Measurements from ENCODE around the gene CDCA4.
A peak's percentile ranks its signal among the peaks of the same experiment; 100 is the strongest.

CDCA4 gene

DNA sequence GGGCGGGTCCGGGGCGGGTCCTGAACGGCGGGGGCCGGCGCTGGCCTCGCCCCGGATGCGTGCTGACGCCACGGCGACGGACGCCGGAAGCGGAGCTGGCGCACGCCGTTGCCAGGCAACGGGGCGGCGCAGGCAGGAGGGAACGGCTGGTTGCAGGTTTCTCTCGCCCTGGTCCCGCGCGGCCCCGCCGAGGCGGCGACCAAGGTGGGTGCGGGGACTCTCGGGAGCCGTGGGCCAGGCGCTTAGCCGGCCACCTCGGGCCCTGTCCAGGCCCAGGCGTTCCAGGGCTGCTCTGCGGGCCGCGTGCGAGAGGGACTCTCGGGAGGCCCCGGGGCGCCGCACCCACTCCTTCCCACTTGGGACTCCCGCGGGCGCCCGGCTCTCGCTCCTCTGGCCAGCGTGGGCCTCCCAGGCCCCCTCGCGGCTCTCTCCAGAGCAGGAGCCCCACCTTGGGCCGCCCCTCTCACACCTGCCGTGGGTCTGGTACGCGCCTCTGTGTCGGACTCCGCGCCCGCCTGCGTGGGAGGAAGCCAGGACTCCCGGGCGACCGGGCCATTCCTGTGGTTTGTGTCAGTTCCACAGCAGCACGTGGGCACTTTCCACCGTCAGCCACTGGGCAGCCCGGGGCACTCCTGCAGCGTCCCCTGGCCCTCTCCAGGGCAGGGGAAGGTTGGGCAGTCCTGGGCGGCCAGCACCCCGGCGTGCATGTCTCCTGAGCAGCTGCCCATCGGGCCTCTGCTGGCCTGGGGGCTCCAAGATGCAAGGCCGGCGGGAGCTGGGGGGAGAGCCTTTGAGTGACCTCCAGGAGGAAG, 35.0 kb downstream of the CDCA4 start, which contains the start of gene CLBA1:
CLBA1 (plus strand) TSS at position 114 of the 812 bp plus-strand sequence; CDS start at position 758, 644 bp downstream.
- peak; percentile 90 for DNase-seq

DNA sequence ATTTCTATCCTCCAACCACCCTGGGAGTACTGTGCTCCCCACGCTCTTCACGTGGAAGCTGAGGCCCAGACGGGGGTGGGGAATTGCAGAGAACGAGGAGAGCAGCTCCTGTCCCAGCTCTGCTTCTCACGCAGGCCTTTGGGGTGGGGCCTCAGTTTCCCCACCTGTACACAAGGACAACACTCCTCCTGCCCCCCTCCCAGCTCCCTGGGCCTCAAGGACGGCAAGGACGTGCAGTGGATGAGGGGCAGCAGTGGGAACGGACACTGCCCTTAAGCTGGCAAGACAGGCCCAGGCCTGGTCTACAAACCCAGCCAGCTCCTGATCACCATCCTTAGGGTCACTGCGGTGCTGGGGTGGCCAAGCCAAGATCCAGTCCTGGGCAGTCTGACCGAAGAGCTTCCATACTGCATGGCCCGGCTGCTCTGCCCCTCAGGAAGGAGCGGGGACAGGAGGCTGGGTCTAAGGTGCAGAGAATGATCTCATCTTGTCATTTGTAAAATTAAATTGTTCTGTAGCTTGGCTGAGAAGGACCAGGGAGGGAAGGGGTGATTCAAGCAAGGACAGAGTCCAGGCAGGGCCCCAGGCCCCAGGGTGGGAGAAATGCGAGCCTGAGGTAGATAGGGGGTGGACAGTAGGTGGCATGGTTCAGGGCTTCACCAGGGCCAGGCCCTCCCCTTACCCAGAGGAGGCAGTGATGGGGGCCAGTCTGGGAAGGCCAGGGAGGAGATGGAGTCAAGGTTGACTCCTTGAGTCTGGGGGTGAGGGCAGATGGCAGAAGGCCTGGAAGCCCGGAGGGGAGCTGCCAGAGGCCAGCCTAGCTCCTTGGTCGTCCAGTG, 36.6 kb downstream of the CDCA4 start:
- no peak for DNase-seq

DNA sequence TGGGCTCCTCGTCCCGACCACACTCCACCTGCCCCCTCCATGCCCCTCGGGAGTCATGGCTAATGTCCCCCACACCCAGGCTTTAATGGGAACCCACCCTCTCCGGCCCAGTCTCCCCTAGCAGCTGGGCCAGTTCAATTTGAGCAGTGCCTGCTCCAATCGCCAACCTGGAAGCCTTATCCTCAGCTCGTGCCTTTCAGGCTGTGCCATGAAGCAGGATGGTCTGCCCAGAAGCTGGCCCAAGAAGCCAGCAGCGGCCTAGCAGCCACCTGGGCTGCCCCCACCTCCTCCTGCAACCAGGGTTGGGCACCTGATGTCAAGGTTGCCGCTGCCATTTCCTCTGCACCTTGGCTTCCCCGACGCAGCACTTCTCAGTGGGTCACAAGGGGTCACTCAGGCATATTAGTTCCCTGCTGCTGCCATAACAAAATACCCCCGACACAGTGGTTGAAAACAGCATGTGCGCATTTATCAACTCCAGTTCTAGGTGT, 37.6 kb downstream of the CDCA4 start:
- no peak for DNase-seq

DNA sequence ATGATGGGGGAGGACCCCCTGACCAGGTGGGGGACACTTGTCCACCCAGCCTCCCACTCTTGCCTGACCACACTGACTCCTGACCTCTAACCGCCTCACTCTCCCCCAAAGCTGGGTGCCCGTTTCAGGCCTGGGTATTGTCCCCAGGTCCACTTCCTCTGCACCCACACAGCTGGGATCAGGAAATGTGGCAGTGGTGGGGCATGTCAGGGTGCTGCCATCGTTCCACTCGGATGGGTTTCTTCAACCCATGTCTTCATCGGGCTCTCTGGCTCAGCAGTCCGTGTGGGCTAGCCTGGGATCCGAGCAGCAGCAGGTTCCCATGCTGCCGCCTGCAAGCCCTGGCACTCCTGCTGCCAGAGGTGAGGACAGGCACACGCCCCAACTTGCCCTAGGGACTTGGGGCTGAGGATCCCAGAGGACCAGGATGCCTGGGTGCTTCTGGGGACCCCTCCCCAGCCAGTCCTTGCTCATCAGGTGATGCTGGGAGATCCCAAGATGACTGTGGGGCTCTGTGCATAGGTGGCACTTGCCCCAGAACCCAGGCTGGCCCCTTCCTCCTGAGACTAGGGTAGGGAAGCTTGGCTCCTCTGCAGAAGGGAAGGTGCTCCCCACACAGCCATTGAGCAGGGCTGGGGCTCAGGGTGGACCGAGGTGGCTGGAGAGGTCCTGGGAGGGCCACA, 38.2 kb downstream of the CDCA4 start:
- no peak for DNase-seq

DNA sequence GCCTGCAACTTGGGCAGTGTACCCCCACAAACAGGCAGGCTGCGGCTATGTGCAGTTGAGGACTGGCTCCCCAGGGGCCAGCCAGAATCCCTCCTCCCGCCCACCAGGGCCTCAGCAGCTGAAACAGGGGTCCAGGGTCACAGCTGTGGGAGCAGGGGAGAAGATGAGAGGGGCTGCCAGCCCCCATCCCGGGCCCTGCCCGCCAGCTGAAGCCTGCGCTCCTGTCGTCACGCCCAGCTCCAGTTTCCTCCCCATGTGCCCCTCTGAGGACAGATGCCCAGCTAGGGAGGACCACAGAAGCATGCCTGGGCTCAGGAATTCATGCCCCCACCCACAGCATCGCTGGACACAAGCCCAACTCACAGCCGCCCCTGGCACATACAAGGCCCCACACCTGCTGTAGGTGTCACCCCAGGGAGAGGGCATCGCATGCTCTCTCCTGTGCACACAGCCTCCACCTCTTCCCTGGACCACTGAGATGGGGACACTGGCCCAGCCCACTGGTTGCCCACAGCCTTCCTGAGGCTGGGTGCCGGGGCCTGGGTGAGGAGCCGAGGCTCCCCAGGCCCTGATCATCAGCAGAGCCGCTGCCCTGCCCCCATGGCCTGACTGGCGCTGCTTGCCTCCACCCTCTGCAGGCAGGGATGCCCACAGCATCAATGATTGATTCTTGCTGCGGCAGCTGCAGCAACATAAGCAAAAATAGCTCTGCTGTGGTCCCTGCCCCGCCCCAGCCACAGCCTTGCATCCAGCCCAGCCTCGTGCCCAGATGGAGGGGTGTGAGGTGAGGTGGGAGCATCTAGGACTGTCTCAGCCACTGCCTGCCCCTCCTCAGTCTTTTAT, 39.0 kb downstream of the CDCA4 start:
- no peak for DNase-seq

DNA sequence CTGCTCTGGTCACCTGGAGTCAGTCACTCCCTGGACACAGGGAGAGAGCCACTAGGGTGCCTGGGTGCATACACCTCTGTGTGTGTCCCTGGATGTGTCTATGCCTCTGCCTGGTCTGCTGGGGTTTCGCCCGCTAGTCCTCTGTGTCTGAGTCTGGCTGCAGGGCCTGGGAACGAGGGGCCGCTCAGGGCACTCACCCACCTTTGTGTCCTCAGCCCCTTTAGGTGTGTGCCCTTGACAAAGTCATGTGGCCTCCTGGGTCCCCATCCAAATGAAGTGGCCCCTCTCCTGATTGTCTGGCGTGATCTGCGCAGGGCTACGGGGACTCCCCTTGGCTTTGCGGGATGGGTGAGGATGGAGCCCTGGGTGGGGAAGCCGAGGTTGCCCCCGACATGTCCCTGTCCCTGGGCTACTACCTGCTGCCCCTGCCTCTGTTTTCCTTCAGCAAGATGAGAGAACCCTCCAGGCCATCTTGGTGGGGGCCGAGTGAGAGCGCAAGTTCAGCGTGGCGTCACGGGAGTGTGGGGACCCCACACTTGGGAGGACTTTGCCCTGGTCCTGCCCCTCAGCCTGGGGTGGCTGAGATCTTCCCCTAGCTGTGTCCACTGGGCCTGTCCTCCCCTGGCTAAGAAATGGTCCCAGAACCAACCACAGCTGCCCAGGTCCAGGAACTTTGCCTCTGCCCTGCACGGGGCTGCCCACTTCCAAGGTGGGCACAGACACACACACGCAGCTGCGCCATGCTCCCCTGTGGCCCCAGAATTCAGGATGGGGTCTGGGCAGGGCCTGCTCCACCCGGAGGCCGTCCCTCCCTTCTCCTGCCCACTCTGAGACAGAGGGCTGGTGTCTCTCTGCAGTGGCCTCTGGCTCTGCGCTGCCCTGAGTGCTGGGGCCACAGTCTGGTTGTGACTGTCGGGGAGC, 40.0 kb downstream of the CDCA4 start:
- DNase-seq, result no peak

DNA sequence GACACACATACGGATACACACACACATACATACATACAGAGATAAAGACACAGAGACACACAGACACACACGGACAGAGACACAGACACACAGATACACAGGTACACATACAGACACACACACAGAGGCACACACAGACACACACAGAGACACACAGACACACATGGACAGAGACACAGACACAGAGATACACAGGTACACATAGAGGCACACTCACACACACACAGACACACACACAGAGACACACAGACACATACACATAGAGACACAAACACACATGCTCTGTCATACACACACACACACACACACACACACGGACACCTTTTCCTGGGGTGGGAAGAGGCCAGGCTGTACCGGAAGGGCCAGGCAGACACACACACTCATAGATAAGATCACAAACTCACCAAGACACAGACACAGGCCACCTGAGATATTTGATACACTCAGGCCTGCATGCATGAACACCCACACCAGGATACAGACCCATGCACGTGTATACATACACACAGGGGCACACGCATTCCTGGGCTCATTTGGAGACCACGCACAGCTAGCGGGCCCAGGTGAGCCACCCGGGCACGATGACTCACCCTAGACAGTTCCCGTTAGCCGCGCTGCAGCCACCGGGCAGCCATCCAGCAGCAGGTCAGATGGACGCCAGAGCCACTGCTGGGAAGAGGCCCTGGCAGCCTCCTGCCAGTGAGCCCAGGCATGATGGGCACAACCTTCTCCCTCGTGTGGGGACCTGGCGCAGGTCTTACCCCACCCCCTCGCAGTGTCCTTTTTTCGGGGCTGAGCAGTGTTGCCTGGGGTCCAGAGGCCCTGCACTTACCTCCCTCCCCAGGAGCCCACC, 40.9 kb downstream of the CDCA4 start:
- no peak for DNase-seq

DNA sequence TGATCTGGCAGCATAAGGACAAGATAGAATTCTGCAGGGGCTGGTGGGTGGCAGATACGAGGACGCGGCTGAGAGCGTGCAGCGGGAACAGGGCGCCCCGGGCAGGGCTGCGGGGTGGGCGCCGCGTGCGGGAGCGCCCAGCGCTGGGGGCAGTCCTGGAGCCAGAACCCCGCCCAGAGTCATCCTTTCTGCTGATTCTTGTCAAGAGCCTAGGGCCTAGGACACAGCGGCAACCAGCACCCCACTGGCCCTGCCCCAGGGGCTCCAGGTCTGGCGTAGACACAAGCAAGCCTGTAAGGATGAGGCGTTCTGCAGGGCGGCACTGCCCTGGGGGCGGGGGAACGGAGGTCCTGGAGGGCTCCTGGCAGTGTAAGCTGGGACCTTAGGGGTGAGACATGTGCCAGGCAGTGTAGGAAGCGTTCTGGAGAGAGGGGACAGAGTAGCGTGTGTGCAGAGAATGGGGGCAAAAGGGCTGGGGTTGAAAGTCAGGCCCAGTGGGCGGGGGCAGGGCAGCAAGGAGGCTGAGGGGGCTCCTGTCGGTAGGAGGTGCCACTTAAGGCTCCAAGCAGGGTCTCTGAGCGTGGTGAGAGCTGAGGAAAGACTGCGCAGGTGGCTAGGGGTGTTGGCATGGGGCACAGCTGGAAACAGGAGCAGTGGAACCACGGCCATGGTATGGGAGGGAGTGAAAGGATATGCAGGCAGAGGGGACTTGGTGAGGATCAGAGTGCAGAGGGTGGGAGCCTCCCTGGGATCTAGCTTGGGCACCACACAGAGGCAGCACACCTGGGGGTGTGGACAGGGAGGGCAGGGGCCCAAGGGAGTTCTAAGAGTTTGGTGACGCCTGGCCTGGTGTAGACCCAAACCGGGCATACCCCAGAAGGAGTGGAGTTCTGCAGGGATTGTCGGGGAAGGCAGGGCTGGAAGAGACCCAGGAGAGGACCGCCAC, 41.9 kb downstream of the CDCA4 start:
- no peak for DNase-seq

DNA sequence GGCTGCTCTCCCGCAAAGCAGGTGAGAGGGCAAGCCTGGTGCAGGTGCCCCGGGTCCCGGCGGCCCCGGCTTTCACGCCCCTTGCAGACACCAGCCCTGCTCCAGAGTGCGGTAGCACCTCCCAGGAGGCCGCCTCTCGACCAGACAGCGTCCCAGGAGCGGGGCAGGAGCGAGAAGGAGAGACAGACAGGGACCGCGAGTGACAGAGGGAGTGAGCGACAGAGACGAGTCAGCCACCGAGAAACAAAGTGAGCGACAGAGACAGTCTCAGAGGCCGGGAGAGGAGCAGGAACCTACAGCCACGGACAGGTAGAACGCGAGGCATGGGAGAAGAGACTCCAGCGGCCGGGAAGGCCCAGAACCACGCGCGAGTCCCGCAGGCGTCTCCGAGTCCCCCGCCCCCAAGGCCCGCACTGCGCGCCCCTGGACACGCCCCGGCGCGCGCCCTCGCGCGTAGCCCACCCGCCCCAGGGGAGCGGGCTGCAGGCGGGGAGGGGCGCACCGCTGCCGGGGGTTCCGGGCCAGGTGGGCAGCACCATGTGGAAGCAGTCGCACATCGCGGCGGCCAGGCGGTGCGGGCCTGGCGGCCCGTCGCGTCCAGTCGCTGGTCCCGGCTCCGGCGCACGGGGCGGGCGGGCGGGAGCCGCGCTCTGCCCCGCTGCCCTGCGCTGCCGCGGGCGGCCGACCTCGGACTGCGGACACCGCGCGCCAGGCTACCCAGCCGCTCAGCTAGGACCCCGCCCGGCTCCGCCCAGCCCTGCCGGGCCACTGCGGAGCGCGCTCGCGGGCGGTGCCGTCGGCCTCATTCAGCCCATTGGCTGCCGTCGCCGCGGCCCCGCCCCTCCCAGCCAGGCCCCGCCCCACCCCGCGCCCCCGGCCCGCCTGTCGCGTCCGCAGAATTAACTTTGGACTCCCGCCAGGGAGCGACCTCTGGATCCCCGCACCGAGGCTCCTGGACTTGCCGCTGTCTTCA, 42.9 kb downstream of the CDCA4 start, which contains the start of gene AHNAK2:
AHNAK2 (minus strand) TSS at position 694 of the 973 bp plus-strand sequence; CDS start at position 557, 137 bp downstream.
- DNase-seq, result peak; percentile 70

DNA sequence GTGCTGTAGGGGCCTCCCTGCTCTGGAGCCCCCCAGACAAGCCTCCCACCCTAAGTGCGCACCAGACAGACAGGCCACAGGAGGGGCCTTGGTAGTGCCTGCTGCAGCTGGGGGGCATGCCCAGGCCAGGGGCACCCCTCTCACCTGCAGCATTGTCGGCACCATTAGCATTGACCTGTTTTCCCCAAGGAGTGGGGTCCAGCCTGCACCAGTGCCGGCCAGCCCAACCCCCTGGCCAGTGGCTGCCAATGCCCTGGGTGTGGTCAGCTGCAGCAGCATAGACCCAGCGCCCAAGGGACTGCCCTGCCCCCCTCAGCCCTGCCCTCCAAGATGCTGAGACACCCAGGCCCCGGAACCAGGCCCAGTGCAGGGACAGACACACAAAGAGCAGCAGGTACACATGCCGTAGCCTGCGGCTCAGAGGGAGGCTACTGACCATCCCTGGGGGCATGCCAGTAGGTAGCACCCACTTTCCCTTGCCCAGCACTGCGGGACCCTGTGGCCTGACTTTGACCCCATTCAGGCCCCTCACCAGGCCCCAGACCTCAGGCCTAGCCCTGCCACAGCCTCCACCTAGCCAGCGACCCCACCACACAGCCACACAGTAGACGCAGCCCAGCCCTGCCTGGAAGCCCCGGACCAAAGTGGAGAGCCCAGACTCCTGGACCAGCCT, 43.7 kb downstream of the CDCA4 start:
- DNase-seq, result no peak

DNA sequence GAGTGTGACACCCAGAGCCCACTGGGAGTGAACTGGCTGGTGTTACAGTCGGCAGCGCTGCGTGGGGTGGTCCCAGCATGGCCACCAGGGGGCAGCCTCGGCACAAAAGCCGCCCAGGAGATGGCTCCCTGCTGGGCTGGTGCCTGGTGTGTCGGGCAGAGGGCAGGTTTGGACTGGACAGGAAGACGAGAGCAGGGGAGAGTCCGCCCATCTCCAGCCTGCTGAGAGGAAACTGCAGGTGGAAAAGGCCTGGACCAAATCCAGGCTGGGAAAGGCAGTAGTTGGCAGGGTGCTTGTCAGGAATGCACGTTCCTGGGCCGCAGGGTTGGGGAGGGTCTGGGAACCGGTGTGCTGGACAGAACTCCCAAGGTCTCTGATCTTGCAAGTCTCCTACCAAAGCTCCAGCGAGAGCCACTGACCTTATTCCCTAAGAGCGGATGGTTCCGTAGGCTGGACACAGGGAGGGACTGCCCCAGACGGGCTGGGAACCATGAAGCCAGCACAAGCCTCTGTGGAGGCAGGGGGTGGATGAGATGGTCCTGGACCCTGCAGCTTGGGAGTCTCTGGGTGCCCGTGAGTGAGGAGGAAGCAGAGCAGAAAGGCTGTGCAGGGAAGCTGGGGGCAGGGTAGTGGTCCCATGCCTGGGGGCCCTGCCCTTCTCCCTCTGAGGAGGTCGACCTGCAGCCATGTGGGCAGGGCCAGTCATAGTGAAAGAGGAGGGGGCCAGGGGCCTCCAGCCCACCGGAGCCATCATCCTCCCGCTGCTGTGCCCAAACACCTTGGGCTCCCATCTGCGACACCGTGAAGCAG, 44.5 kb downstream of the CDCA4 start:
- peak; percentile 92 for DNase-seq

DNA sequence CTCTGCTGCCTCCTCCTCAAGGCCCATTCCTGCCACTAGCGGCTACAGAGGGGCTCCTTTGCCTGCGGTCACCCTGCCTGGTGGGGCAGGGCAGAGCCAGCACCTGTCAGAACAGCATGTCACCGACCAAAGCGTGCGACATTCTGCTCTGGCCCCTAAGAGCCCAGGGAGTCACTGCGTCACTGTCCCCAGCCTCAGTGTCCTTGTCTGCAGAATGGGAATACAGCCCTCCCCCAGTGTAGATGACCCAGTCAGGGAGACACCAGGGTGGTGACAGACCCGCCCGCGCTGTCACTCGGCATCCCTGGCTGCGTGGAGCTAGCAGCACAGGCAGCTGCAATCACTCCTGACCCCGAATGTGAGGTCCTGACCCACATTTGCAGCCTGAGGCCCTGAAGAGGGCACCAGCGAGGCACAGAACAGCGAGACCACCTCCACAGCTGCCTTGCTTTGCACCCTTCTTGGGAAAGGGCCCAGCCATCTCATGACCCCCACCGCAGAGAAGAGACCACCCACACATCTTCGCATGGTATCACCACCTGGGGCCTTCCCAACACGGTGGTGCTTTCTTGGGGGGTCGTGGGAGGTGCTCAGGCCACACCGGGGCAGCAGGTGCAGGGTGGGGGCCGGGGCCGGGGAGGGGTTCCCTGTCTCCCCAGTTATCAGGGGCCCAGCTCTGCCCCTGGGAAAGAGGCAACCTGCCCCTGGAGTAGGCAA, 45.2 kb downstream of the CDCA4 start:
- DNase-seq, result no peak

DNA sequence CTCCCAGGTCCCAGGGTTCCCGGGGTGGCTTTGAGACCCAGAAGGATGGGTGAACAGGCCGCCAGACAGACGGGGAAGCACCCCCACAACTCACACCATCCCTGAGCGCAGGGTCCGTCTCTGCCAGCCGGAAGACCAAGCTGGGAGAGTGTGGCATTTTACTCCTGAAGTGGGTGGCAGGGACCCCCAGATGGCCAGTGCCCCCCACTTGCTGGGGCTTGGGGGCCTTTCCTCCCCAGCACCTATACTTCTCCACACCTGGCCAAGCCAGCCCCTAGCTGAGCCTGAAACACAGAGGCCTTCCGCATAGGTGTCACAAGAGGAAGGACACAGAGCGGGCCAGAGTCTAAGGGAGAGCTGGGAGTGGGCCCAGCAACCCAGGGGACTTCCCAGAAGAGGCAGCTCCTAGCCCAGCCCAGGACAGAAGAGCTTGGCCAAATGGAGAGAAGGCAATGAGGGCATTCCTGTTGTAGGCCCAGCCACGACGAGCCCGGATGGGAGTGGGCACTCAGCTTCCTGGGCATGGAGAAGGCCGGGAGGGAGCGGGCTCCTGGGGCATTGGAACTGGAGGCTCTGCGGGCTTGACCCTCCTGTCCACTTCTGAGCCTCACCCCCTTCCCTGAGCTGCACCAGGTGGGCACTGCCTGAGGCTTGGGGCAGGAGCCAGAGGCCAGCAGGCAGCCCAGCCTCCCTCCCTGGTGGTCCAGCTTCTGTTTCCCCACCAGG, 46.1 kb downstream of the CDCA4 start:
- no peak for DNase-seq

DNA sequence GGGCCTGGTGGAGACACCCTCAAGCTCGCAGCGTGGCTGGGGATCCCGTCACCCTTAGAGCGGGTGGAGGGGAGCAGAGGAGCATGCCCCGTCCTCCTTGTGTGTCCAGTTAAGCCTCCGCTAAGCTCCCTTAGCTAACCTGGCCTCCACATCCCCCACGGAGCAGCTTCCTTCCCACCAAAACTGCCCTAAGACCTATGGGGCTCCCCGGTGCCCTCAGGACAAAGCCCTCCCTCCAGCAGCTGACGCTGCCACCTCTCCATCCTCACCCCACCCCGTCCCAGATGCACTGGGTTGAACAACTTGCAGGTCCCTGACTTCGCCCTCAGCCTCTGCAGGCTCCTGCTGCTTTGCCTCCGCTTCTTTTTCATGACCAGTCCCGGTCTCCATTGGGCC, 46.7 kb downstream of the CDCA4 start:
- no peak for DNase-seq
